Nucleus accumbens (tissue), 56 donors: ENCODE measurements around the gene TRMT112.
A peak's percentile ranks its signal among the peaks of the same experiment; 100 is the strongest.

Source experiments
- DNase-seq, 56 donors: peaks; one replicate each; lab custom pipeline; 2025; lab: John Stamatoyannopoulos, UW

Gene TRMT112

DNA sequence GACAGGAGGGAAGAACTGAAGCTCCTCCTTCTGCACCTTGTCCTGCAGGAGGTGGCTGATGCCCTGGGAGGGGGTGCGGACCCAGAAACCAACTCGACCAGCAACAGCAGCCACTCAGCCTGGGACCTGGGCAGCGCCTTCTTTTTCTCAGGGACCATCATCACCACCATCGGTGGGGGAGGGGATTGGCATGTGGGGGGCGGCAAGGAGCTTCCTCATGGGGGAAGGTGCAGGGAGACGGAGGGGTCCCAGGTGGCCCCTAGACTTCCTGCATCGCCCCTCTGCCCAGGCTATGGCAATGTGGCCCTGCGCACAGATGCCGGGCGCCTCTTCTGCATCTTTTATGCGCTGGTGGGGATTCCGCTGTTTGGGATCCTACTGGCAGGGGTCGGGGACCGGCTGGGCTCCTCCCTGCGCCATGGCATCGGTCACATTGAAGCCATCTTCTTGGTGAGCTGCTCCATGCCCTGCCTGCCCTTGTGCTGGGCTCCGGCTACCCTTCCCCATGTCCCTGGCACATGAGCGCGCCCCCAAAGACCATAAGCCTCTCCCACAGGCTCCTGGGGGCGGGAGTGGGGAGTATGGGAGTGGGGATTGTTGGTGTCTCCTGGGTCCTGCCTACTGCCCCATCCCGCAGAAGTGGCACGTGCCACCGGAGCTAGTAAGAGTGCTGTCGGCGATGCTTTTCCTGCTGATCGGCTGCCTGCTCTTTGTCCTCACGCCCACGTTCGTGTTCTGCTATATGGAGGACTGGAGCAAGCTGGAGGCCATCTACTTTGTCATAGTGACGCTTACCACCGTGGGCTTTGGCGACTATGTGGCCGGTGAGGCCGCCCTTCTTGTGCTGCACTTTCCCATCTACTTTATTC, 20.3 kb downstream of the TRMT112 start:
- no peak for DNase-seq

DNA sequence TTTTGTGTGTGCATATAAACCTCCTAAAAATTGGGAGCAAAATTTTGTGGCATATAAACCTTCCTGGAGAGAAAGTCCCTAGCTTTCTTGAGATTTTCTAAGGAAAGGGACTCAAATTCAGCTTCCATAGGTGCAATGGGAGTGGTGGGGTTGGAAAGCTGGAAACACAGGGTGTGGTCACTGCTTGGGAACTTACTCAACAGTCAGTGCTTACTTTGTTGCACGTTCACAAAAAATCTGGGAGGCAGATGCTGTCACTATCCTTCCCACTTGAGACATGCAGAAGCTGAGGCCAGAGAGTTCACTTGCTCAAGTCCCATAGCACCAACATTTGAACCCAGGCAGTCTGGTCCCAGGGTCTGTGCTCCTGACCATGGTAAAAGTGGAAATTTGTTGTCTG, 21.1 kb downstream of the TRMT112 start:
- no peak for DNase-seq

DNA sequence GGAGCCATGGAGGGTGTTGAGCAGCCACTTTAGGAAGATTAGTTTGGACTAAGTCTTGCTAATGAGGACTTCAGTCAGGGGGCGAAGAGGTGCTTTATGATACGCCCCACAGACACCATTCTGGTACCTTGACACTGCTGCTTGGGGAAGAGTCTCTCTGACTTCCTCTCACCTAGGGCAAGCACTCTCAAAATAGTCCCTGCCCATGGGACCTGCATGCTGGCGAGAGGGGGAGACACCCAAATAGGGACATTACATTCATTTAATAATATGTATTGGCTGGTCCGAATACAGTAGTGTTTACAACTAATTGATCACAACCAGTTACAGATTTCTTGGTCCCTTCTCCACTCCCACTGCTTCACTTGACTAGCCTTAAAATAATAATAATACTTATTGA, 21.6 kb downstream of the TRMT112 start:
- no peak for DNase-seq

DNA sequence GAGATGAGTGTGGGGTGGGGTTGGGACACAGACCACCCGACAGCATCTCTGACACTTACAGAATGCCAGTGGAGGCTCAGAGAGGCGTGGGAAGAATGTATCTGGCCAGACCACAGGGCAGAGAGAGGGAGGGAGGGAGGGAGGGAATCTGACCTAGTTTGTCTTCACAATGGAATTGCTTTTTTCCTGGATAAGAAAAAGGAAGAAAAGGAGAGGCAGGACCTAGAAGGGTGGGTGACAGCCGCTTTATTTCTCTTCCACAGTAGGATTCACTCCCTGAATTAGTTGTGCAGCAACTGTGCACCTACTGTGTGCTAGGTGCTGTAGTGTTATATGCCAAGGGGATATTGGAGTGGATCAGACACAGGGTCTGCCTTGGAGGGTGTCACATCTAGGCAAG, 22.6 kb downstream of the TRMT112 start:
- DNase-seq: no peak

DNA sequence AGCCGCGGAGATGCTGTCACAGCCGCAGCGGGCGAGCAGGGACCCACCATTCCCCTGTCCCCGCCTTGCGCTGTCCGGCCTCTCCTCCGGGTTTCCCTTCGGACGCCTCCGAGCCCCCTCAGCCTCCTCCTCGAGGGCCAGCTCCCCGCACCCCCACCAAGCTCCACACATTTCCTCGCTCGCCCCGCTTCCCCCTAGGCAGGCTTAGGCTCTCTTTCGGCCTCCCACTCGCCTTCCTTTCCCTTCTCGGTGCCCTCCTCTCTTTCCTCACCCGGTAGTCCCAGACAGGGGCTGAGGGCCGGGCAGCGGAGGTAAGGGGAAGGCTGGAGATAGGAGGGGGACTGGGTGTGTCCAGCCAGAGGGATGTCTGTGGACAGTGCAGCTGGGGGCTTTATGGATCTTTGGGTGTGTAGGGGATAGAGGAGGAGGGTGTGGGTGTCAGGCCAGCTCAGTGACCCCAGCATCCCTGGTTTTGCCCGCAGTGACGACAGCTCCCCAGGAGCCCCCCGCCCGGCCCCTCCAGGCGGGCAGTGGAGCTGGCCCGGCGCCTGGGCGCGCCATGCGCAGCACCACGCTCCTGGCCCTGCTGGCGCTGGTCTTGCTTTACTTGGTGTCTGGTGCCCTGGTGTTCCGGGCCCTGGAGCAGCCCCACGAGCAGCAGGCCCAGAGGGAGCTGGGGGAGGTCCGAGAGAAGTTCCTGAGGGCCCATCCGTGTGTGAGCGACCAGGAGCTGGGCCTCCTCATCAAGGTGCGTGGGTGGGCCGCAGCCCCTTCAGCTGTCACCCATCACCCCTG, 24.7 kb downstream of the TRMT112 start:
- peak in 1 of 56 donors; percentile 11 for DNase-seq

GRCh38 chr11:64291752-64292459, 25.5 kb downstream of the TRMT112 start:
- peak in 2 of 56 donors; percentile 15 to 55 for DNase-seq

DNA sequence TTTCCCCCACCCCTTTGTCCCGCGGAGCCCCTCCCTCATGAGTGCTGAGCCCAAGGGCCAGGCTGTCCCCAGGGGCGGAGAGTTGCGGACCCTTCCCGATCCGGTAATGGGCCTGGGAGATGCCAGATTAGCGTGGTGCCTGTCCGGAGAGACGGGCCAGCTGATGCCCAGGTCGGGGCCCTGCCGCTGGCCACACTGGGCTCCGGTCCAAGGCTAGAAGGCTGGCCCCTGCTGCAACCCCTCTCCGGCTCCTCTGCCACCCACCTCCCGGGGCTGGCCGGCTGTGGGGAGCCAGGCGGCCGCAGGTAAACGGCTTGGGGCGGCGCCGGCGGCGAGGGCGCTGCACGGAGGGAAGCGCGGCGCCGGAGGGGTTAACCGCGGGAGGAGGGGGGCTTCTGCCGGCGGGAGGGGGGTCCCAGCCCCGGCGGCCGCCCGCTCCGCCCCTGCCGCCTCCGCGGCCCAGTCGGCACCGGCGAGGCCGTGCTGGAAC, 26.1 kb downstream of the TRMT112 start, which contains the start of gene KCNK4:
Gene KCNK4, plus strand, starts transcription at position 41 of the 490 bp plus-strand sequence. CDS start 1,717 bp downstream, outside the sequence.
- peak in 1 of 56 donors; percentile 45 for DNase-seq

GRCh38 chr11:64290352-64291261, 26.8 kb downstream of the TRMT112 start:
- DNase-seq: no peak

- DNase-seq: no peak
These were observed 28.3 kb downstream of the TRMT112 start for GRCh38 chr11:64289002-64289564.

DNA sequence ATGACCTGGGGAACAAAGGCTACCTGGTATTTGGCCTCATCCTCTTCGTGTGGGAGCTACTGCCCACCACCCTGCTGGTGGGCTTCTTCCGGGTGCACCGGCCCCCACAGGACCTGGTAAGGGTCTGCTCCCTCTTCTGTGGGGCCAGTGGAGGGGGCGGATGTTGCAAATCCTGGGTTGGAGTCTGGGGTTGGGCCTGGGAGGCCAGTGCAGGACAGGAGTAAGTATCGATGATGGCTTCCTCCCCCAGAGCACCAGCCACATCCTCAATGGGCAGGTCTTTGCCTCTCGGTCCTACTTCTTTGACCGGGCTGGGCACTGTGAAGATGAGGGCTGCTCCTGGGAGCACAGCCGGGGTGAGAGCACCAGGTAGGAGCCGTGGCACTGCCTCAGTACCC, 29.0 kb downstream of the TRMT112 start:
- DNase-seq: no peak

GRCh38 chr11:64287676-64288352, 29.5 kb downstream of the TRMT112 start:
- no peak for DNase-seq

GRCh38 chr11:64286801-64287159, 30.6 kb downstream of the TRMT112 start:
- no peak for DNase-seq

DNA sequence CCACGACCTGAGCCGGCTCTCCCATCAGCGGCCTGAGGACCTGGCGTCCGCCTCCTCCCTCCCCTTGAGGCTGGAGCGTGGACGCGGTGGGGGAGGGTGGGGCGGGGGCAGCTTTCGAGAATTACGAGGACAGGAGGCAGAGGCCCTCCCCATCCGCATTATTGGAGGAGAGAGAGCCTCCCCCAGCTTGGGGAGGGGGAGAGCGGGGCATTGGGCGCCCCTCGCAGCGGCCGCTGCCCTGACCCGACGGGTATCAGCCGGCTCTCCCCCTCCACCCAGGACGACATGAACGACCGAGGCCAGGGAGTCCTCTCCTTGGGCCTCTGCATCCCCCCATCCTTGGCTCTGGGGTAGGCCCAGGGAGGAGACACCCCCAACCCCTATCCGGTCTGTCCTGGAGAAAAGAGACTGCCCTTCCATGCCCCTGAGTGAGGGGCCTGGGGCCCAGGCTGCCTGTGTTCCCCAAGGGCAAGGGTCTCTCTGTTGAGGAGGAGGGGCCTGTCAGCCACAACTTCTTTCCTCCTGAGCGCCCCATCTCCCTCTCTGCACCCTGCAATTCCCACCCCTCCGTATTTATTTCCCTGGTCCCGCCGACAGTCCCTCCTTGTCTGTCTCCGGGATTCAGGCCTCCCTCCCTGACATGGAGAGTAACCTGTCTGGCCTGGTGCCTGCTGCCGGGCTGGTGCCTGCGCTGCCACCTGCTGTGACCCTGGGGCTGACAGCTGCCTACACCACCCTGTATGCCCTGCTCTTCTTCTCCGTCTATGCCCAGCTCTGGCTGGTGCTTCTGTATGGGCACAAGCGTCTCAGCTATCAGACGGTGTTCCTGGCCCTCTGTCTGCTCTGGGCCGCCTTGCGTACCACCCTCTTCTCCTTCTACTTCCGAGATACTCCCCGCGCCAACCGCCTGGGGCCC, 31.2 kb downstream of the TRMT112 start:
- no peak for DNase-seq

DNA sequence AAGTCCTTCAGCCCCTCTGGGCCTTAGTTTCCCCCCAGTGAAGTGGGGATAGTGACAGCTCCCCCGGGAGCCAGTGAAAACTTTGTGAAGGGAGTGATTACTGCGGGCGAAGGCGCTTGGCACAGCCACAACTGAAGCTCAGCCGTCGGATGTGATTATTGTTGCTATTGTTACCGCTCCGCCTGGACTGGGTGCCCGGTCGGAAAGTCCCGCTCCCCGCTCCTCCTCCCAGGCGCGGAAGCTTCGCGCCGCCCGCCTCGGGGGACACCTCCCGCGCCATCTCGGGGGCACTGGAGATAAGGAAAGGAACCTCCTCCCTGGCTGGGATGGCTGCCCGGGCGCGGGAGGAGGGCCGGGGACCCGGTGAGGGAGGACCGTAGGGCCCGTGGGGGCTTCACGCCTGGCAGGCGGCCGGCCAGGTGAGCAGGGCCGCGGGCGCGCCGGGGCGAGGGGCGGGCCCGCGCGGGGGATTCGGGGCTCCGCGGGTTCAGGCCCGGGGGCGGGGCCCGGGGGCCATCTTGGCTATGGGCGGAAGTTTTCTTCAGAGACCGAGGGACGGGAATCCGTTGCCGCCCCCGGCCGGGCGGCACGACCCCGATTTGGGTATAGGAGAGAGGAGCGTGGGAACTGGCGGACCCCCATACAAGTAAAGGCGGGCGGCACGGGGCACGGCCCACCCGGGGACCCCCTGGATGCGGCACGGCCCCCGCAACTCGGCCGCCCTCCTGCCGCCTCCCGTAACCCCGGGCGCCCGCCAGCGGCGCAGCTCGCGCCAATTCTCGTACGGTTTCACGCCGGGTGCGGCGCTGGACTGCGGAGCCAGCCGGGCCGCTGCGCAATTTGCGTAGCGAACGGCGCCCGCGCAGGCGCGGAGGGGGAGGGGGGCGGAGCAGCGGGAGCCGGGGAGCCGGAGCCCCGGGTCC, 32.1 kb downstream of the TRMT112 start, which contains the start of gene GPR137:
Gene GPR137, plus strand, starts transcription at position 887 of the 923 bp plus-strand sequence. CDS start 677 bp downstream, outside the sequence.
- DNase-seq: peak in 54 of 56 donors; percentile 62 to 99 (median 87)

GRCh38 chr11:64284048-64284961, 33.1 kb downstream of the TRMT112 start, which contains the start of gene BAD:
Gene BAD, minus strand, starts transcription at chr11:64284665. Its CDS starts 297 bp downstream, at chr11:64284368.
- peak; percentile 77 to 98 (median 94) for DNase-seq
